Activated B cell treated with CpG ODN at 0.5 μM for 24 hours (primary cell): ENCODE results near the gene TBX4. TPM values are rescaled to one million over a fixed set of nuclear protein-coding genes. Genes with fewer than 3 reads are reported as not detected.

Experiments
- ATAC-seq: fragments of 200-7000 bp; cut with Tn5 transposase; one replicate; pipeline ENCODE4 v1.10.0; 2021; ENCODE audit warnings: low read depth, mild to moderate bottlenecking, moderate library complexity
- CTCF ChIA-PET: fragments of 350-600 bp; sonication (Branson Sonifier 250); formaldehyde crosslinking; loops from one replicate; lab custom pipeline; 2021; ENCODE audit warnings: antibody characterized with exemption; lab: Charles Lee
- POLR2A ChIA-PET: fragments of 350-600 bp; sonication (Branson Sonifier 250); formaldehyde crosslinking; loops from one replicate; lab custom pipeline; 2021; ENCODE audit warnings: antibody characterized with exemption; lab: Charles Lee
- DNase-seq: peaks from one replicate; pipeline ENCODE4 v3.0.0; 2022
- H3K27ac Mint-ChIP-seq: one replicate; pipeline ENCODE4 v1.8.0; 2020; ENCODE audit warnings: mixed read lengths
- H3K27me3 Mint-ChIP-seq: one replicate; pipeline ENCODE4 v1.8.0; 2021; ENCODE audit warnings: mixed read lengths
- H3K36me3 Mint-ChIP-seq: one replicate; pipeline ENCODE4 v1.8.0; 2021; ENCODE audit warnings: low read depth, mixed read lengths
- H3K4me1 Mint-ChIP-seq: one replicate; pipeline ENCODE4 v1.8.0; 2021; ENCODE audit warnings: mixed read lengths
- H3K4me3 Mint-ChIP-seq: one replicate; pipeline ENCODE4 v1.8.0; 2020; ENCODE audit warnings: mild to moderate bottlenecking, mixed read lengths
- H3K9me3 Mint-ChIP-seq: one replicate; pipeline ENCODE4 v1.8.0; 2020; ENCODE audit warnings: mixed read lengths
- intact Hi-C: fragments of 100-400 bp; cut with micrococcal nuclease; formaldehyde crosslinking; loops from one replicate; pipeline ENCODE4 v1.15.1; 2024
- total RNA-seq: library from RNA; stranded (reverse); gene quantifications from 2 replicates; pipeline ENCODE4 v1.2.3, GENCODE V29; 2022
- TF ChIP-seq, protein P1 (sequence below): fragments of 200-600 bp; IDR thresholded peaks from one replicate; pipeline ENCODE4 v1.8.0; 2022; ENCODE audit warnings: antibody characterized with exemption, mild to moderate bottlenecking

Gene TBX4
- total RNA-seq, 1 donor from 2014 or later, result not detected

DNA sequence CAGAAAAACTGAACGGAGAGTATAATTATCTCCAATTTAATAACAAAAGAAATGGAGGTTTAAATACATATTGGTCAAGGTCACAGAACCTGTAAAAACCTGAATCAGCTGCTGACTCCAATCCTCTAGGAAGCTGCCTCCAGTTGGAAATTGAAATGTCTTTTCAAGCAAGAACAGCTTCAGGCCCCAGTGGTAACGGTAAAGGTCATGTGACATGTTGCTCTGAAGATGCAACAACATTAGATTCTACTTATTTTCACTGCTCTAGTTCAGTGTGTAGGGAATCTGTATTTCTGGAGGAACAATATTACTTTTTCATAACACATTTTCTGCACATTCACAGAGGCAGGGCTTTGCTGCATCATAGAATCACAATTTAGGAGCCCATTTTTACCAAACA, 58.8 kb downstream of the TBX4 start:
- Mint-ChIP-seq H3K4me1 (no peaks in the 10 kb centered on the region), H3K9me3 (no peaks in the 10 kb centered on the region), H3K4me3 (no peak overlapping the region), H3K36me3 (no peaks in the 10 kb centered on the region), H3K27ac (no peak overlapping the region), H3K27me3 (peaks cover 12% of the 10 kb centered on the region)
- CTCF ChIA-PET, result no interaction called here
- intact Hi-C loops, result no loop called here
- DNase-seq (no peak), ATAC-seq (no peak)
- POLR2A ChIA-PET, result interaction anchor here (0.6 kb wide), 1 partner anchor 27 kb away, joined by 8 read pairs; no protein-coding TSS in a partner anchor
- TF ChIP-seq, protein P1, sequence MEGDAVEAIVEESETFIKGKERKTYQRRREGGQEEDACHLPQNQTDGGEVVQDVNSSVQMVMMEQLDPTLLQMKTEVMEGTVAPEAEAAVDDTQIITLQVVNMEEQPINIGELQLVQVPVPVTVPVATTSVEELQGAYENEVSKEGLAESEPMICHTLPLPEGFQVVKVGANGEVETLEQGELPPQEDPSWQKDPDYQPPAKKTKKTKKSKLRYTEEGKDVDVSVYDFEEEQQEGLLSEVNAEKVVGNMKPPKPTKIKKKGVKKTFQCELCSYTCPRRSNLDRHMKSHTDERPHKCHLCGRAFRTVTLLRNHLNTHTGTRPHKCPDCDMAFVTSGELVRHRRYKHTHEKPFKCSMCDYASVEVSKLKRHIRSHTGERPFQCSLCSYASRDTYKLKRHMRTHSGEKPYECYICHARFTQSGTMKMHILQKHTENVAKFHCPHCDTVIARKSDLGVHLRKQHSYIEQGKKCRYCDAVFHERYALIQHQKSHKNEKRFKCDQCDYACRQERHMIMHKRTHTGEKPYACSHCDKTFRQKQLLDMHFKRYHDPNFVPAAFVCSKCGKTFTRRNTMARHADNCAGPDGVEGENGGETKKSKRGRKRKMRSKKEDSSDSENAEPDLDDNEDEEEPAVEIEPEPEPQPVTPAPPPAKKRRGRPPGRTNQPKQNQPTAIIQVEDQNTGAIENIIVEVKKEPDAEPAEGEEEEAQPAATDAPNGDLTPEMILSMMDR, result no peak

DNA sequence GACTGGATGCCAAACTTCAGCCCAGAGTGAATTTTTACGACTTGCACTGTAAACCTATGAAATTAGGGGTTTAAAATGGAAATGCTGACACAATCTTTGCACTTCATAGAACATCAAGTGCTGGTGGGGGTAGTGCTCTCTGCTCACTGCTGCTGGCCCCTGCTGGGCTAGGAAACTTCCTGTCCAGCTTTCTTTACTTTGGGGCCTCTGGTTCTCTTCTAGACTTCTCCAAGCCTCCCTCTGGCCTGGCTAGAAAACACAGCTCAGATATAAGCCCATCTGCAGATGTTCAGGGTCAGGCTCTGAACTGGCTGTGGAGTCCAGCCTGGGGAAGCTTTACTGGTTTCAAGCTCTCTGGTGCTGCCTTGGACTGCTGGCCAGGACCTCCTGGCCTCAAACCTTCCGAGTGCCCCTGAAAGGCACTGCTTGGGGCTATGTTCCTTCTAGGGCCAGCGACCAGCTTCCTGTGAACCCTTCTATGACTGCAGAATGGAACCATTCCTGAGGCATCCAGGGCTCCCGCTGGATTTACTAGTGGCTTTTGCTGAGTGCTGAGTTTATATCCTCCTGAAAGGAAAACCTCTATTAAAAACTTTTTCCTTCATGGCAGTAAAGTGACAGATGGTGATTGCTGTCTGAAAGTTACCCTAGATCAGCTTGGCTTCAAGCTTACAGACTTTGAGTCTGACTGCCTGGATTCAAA, 59.4 kb downstream of the TBX4 start:
- Mint-ChIP-seq H3K27ac (no peak overlapping the region), H3K4me1 (no peaks in the 10 kb centered on the region), H3K36me3 (no peaks in the 10 kb centered on the region), H3K27me3 (peaks cover 9% of the 10 kb centered on the region), H3K9me3 (no peaks in the 10 kb centered on the region), H3K4me3 (no peak overlapping the region)
- ATAC-seq (no peak), DNase-seq (no peak)
- intact Hi-C loops, result no loop called here
- ChIA-PET POLR2A (no interaction called here), CTCF (no interaction called here)
- TF ChIP-seq, protein P1, result no peak

DNA sequence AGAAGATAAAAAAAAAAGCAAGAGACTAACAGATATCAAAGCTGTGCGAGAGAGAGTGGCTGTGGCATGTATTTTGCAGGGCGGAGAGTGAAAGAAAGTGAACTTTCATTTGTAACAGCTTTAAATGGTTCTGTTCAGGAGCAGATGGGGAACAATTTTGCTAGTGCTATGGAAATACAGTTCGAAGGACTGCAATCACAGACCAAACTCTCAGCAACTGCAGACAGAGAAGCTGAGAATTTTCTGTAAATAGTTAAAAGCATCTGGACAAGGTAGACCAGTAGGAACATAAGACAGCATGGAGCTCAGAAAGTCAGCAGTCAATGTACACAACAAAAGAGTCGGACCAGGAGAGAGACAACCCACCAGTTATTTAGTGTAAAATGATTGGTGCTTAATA, 62.3 kb downstream of the TBX4 start:
- Mint-ChIP-seq H3K4me3 (no peak overlapping the region), H3K9me3 (no peaks in the 10 kb centered on the region), H3K27me3 (peaks cover 8% of the 10 kb centered on the region), H3K4me1 (no peaks in the 10 kb centered on the region), H3K36me3 (no peaks in the 10 kb centered on the region), H3K27ac (no peak overlapping the region)
- DNase-seq, result no peak
- POLR2A ChIA-PET, result no interaction called here
- ATAC-seq, result no peak
- TF ChIP-seq, protein P1, result no peak
- intact Hi-C loops, result no loop called here
- CTCF ChIA-PET, result no interaction called here

DNA sequence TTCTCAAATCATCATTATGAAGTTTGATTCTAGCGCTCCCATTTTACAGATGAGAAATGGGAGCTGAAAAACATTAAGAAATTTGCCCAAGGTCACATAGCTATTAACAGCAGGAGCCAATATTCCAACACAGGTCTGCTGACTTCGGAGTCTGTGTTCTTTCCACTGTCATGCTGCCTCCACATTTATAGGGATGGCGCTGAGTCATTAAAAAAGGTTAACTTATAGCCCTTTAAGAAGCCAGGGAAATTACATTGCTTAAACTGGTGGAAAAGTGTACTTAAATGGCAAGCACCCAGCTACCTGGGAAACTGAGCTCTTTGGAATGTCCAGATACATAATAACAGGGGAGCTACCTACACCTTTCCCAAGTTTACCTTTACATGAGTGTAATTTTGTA, 65.0 kb downstream of the TBX4 start:
- TF ChIP-seq, protein P1, result no peak
- H3K36me3 Mint-ChIP-seq, result no peaks in the 10 kb centered on the region
- DNase-seq, result no peak
- intact Hi-C loops, result no loop called here
- no peaks in the 10 kb centered on the region for H3K4me1 Mint-ChIP-seq
- ChIA-PET CTCF (no interaction called here), POLR2A (interaction anchor here (0.6 kb wide), 1 partner anchor 735 kb away, joined by 4 read pairs; no protein-coding TSS in a partner anchor)
- no peak overlapping the region for H3K27ac Mint-ChIP-seq
- H3K27me3 Mint-ChIP-seq, result peaks cover 15% of the 10 kb centered on the region
- H3K9me3 Mint-ChIP-seq, result no peaks in the 10 kb centered on the region
- no peak overlapping the region for H3K4me3 Mint-ChIP-seq
- no peak for ATAC-seq

DNA sequence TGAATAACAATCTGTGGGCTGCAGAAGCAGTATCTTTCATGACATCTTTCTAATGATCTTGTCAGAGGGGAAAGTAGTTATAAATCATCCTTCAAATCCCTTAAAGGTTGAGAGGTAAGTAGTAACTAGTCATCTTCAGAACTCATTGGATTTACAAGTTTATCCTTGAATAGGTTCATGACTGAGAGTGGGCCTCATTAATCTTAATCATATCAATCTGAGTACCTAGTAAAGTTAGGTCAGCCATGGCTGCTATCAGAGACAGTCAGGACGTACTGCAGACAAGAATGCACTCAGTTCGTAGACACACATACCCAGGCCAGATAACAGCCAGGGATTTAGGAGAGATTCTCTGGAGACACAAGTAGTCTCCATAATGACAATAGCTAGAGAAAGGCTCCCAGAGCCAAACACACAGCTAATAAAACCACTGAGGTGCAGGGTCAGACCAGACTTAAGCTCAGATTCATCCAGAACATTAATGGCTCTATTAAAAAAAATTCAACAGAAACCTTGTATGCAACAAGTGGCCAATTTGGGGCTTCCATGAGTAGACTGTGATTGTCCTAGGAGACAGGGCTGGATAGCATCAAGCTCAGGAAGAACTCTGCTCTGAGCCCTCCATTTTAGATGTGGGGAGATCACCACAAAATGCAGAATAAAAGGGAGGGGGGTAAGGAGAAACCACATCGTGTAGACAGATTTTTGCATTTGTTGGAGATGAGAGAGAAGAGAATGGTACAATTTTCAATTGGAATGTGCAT, 65.8 kb downstream of the TBX4 start:
- H3K4me3 Mint-ChIP-seq, result no peak overlapping the region
- no peak for ATAC-seq
- H3K4me1 Mint-ChIP-seq, result no peaks in the 10 kb centered on the region
- intact Hi-C loops, result no loop called here
- POLR2A ChIA-PET, result no interaction called here
- CTCF ChIA-PET, result no interaction called here
- DNase-seq, result no peak
- TF ChIP-seq, protein P1, result no peak
- peaks cover 17% of the 10 kb centered on the region for H3K27me3 Mint-ChIP-seq
- no peak overlapping the region for H3K27ac Mint-ChIP-seq
- no peaks in the 10 kb centered on the region for H3K36me3 Mint-ChIP-seq
- H3K9me3 Mint-ChIP-seq, result no peaks in the 10 kb centered on the region
